ENCODE data around the gene IDH3B. TPM values are rescaled to one million over a fixed set of nuclear protein-coding genes. Genes with fewer than 3 reads are reported as not detected.

IDH3B gene
- total and polyA plus RNA-seq, 9 of the 15 experiments (the other 6 are each of a cell fraction or from before 2014, with no cell fraction given) = 91.7 to 224 (median 155) TPM

DNA sequence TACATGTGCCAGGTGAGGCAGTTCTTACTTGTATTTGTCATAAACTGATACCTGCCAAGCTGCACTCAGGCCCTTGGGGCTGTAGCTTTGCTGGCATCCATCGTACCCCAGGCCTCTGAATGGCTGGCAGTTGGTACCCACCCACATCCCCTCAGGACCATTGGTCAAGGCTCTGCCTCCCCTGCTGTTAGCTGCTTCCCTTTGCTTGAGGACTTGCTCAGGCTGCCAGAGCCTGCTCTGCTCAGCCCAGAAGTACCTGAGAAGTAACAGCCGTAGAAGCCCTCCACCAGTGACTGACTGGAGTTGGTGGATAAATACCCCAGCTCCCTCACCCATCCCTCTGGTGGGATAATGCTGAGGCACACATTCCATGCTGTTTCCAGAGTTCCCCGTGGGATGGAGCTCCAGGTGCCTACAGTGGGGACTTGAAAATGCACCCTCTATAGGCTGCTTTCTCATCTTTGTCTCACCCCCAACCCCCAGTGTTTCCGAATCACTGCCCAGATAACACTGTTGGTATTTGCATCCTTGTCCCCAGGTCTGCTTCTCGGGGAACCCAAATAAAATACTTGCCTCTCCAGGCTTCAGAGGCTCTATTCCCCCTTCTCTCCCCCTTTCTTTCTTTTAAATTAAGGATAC lies 35.9 kb upstream of the IDH3B start:
- ATAC-seq (no peak), DNase-seq (ENCODE audit: extremely low read depth in 1 of 4, low spot score in 3 of 4) (no peak), FAIRE-seq (no peak)
- H3K9ac ChIP-seq (ENCODE audit: insufficient read depth in 1 of 2, low read depth in 2 of 2, low read length in 2 of 2) = no peak overlapping the region
- TF ChIP-seq CTCF (IDR thresholded peaks at IDR 0.05 in 2 of 3, conservative IDR thresholded peaks at IDR 0.05 in 1 of 3; ENCODE audit: insufficient read depth in 2 of 3, low read depth in 1 of 3, low read length in 3 of 3) (peak in 1 of 3 experiments; percentile 25; a peak in 2 of 6 replicates), PCBP1 (IDR thresholded peaks at IDR 0.05; ENCODE audit: low read depth, low read length, poor library complexity, severe bottlenecking) (no peak)
- no peak overlapping the region for H2AFZ ChIP-seq (ENCODE audit: low read depth, low read length)
- POLR2A ChIA-PET = interaction anchor here (0.7 kb wide), 2 partner anchors 10 to 55 kb away, joined by 3 read pairs; no protein-coding TSS in a partner anchor
- H3K79me2 ChIP-seq (ENCODE audit: control insufficient read depth, insufficient read depth, low read length) = no peaks in the 10 kb centered on the region
- CTCF ChIA-PET (ENCODE audit: low intra/inter-chr PET ratio) = no interaction called here
- no peaks in the 10 kb centered on the region for H3K9me1 ChIP-seq (ENCODE audit: control insufficient read depth, insufficient read depth, low read length)
- BruUV-seq (replicated peaks) = no TSS peak
- in situ Hi-C loops (cut with MboI) (no loop called here), intact Hi-C loops (cut with micrococcal nuclease) (no loop called here)
- no peaks in the 10 kb centered on the region for H3K36me3 ChIP-seq (ENCODE audit: control insufficient read depth, insufficient read depth, low read length)
- H3K27me3 ChIP-seq (ENCODE audit: control insufficient read depth in 2 of 2, insufficient read depth in 2 of 2, low read length in 2 of 2) = peaks cover 3 to 66% of the 10 kb centered on the region in 2 experiments; a peak in 4 of 5 replicates
- H3K9me3 ChIP-seq (replicated peaks; ENCODE audit: control insufficient read depth, insufficient read depth, low read depth, low read length) = no peaks in the 10 kb centered on the region
- WGBS (ENCODE audit: insufficient coverage, low coverage, missing lambda C conversion rate) = 2% methylated on average over 4 of the region's 5 CpGs
- no peaks in the 10 kb centered on the region; the same call in 1 of the 2 replicates for H4K20me1 ChIP-seq (replicated peaks; ENCODE audit: control insufficient read depth, insufficient read depth, low read length)
- H3K4me3 ChIP-seq = no peak overlapping the region
- no peak overlapping the region for H3K4me2 ChIP-seq (ENCODE audit: insufficient read depth, low read length)
- H3K4me1 ChIP-seq (replicated peaks in 1 of 2; ENCODE audit: control insufficient read depth in 2 of 2, insufficient read depth in 2 of 2, low read length in 2 of 2) = no peaks in the 10 kb centered on the region
- H3K27ac ChIP-seq (ENCODE audit: extremely low read depth, low read depth, low read length) = no peak overlapping the region

Data from K562 (cell line).